Measurements from ENCODE around the gene HLA-DRA.
"Not testable (repeated sequence)": the region's sequence is repeated elsewhere in the genome, so short reads cannot be mapped to it uniquely, and the experiment has no call there.

HLA-DRA gene

DNA sequence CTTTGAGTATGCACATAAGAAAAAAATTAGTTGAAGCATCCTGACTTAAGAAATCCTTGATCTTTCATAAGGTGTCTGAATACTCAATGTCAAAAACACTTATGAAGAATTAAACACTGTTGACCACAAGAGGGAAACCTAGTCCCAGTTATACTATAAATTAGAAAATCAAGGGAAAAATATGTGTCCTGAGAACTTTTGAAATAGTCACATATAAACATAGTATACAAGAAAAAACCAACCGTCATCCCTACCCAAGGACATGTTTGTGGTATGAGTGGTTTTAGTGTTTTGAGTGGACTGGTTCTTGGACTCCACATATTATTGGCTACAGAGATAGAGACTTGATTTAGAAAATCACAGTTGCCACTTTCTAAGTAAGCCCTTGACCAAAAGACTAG lies 7.6 kb upstream of the HLA-DRA start:
- DNase-seq: no peak

DNA sequence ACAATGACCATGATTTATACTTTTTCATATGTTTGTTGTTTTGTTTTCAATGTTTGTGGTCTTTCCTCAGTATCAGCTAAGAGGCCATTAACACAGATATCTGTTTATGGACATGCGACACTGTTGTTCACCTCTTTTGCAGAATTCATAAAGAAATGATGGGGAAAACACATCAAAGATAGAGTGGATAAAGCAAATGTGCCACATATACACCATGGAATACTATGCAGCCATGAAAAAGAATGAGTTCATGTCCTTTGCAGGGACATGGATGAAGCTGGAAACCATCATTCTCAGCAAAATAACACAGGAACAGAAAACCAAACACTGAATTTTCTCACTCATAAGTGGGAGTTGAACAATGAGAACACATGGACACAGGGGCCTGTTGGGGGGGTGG lies 5.7 kb upstream of the HLA-DRA start:
- not testable (repeated sequence) for DNase-seq

DNA sequence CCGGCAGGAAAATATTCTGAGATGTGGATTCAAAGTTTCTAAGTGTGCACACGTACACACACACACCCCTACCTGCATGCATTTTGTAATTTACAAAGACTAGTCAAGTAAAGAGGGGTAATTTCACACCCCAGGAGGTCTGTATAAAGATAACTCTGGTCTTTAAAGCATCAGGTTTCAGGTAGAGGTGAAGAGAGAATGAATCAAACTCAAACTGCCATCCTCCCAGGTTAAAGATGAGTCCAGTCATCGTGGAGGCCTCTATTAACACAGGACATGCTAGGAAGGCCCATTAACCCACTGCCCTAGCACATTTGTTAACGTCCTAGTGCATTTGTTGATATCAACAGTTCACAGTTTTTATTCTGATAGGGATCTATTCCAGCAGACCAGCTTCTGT lies 3.5 kb upstream of the HLA-DRA start:
- no peak for DNase-seq

DNA sequence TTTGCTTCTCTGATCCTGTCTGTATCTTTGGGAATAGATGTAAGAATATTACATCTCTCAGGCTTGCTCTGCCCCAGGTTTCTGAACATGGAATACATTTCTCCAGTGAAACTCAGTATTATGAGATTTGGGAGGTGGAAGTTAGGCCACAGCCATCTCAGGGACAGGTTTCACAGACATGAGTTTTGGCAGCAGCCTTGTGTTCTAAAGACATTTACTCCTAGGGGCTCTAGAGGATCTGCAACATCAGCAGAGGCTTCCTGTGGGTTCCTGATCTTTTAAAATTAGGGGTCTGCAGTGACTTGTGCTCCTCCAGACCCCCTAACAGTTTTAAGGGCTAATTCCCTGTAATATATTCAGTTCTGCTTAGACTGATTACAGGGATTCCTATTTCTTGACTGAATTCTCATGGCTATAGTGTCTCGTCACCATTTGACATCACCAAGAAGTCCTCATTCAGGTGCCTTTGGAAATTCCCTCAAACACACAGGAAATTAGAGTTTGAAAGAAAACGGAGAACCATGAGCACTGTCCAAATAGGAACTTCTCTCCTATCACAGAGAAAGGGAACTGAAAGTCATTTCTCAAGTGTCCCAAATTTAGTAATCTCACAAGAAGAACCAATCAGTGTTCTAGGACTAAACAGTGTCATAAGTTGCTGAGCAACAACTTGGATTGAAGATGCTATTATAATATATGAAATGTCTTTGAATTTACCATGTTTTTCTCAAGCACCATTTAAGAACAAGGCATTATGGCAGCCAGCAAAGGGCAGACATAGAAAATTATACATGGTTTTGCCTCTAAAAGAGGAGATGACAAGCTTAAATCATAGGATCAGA lies 2.5 kb upstream of the HLA-DRA start:
- no peak for DNase-seq

DNA sequence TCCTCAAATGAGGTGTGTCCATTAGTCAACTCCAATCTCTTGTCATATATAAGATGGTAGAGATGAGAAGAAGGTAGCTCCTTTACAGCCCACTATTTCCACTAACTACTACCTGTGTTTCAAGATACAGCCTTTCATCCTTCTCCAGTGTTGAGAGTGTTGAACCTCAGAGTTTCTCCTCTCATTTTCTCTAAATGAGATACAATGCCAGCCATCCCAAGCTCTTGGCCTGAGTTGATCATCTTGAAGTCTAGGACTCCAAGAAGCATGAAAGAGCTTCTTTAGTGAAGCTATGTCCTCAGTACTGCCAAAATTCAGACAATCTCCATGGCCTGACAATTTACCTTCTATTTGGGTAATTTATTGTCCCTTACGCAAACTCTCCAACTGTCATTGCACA lies 548 bp upstream of the HLA-DRA start:
- DNase-seq: no peak

DNA sequence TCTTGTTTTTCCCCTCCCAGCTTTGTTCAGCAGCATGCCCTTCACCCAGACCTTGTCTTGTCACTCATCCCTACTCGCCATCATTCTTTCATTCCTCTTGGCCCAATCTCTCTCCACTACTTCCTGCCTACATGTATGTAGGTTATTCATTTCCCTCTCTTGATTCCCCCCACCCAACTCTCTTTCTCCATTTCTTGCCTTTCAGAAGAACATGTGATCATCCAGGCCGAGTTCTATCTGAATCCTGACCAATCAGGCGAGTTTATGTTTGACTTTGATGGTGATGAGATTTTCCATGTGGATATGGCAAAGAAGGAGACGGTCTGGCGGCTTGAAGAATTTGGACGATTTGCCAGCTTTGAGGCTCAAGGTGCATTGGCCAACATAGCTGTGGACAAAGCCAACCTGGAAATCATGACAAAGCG lies 2.6 kb downstream of the HLA-DRA start:
- DNase-seq: no peak

DNA sequence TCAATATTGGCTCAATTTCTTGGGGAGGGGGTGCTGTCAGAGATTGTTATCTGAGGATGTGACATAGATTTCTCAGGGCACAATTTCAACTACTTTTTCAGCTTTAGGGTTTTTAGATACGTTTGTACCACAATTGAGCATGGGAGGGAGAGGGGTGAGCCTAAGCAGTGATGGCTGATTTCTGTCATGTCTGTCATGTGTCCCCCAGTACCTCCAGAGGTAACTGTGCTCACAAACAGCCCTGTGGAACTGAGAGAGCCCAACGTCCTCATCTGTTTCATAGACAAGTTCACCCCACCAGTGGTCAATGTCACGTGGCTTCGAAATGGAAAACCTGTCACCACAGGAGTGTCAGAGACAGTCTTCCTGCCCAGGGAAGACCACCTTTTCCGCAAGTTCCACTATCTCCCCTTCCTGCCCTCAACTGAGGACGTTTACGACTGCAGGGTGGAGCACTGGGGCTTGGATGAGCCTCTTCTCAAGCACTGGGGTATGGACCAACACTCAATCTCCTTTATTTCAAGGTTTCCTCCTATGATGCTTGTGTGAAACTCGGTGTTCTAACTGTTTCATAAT lies 3.4 kb downstream of the HLA-DRA start:
- no peak for DNase-seq

DNA sequence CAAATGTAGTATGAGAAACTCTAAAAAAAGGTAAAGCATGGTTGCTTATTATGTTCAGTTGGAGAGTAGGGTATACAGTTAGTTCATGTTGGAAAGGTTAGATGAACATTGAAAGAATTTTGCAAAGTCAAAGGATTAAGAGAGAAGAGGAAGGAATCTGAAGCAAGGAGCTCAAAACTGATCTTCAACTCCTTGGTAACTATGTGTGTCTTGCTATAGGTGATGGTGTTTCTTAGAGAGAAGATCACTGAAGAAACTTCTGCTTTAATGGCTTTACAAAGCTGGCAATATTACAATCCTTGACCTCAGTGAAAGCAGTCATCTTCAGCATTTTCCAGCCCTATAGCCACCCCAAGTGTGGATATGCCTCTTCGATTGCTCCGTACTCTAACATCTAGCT lies 4.7 kb downstream of the HLA-DRA start:
- DNase-seq: no peak

DNA sequence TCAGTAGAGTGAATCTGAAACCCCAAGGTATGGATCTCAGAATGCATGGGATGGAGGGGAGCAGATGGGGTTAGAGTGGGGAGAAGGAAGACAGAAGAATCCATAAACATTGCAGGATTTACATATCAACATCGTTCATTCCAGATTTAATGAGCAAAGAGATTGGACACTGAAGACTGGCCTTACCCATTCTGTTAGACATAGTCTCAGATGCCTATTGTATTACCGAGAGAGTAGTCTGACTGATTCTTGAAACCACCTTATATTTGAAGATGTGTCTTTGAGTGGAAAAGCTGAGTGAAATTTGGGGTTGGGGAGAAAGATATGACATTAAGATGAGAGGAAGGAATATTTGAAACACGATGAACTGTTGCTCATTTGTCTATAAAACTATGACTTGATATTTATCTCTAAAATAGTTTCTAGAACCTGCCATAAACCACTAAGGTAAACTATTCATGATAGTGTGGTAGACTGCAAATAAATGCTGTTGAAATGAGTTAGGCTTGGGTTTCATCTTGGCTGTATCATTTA lies 5.7 kb downstream of the HLA-DRA start:
- no peak for DNase-seq

DNA sequence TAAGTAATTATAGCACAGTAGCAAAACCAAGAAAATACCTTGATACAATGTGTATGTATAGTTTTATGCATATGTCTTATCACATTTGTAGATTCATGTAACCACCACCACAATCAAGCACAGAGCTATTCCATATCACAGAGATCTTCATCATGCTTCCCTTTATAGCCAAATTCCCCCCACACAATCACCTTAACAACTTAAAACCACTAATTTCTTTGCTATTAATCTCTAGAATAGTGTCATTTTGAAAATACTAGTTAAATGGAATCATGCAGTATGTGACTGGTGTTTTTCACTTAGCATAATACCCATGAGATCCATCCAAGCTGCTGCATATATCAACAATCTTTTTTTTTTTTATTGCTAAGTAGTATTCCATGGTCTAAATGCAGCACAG lies 8.2 kb downstream of the HLA-DRA start:
- no peak for DNase-seq

DNA sequence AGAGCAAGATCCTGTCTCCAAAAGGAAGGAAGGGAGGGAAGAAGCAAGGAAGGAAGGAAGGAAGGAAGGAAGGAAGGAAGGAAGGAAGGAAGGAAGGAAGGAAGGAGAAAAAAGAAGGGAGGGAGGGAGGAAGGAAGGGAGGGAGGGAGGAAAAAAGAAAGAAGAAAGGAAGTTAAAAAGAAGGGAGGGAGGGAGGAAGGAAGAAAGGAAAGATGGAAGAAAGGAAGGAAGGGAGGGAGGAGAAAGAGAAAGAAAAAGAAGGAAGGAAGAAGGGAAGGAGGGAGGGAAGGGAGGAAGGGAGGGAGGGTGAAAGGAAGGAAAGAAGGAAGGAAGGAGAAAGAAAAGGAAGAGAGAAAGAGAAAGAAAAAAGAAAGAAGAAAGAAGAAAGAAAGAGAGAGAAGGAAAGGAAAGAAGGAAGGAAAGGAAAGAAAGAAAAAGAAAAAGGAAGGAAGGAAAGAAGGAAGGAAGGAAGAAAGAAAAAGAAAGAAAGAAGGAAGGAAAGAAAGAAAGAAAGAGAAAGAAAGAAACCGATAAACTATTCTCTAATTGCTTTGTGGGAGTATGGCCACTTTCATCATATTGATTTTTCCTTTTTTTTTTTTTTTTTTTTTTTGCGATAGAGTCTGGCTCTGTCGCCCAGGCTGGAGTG lies 9.5 kb downstream of the HLA-DRA start:
- no peak for DNase-seq

DNA sequence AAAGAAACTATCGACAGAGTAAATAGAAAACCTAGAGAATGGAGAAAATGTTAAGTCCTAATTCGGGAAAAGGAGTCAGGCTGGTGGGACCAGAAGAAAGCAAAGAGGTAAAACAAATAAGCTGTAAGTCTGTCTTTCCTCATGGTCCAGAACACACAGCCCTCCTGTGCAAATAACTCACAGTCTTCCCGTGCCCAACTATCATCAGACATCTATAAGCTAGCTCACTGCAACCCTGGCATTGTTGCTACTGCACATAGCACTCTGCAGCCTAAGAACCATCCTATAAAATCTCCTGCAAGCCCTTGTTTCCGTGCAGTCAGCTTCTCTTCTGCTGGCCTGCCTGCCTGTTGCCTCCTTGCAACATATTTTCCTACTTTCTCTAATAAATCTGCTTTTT lies 17.4 kb downstream of the HLA-DRA start:
- no peak for DNase-seq

DNA sequence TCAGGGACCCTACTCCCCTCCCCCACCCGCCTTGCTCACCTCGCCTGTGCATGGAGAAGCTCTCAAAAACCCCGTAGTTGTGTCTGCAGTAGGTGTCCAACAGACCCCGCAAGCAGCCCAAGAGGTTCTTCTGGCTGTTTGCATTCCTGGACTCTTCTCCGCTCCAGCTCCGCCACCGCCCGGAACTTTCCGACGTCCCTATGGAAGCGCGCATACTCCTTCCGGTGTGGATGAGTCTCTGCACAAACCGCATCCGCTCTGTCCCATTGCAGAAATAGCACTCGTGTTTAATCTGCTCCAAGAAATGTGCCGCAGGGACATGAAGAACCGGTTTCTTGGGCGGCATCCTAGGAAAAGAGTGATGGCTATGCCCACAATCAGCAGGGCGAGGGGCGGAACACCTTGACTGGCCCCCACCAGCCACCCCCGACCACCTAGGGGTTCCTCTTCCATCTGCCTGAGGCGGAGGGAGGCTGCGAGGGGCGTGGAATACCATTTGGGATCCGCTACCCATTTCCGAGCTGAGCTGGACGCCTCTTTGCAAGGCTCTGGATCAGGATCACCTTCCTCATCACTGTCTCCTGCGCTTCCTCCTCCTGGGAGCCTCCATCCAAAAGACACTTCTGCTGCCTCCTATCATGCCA lies 20.2 kb downstream of the HLA-DRA start:
- no peak for DNase-seq

DNA sequence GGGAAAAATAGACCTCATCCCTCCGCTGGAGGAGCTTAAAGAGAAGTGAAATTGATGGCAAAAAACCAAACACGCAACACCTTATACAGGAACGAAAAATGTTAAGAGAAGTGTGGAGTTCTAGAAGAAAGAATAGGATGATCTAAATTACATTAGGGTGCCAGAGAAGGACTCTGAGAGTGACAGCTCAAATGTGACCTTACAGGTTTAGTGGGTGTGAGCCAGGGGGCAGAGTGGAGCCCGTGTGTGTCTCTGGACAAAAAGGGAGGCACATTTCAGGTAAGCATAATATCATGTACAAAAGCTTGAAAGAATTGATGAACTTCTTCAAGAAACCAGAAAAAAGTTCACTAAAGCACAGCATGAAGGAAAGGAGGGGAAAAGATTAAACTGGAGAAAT lies 20.8 kb downstream of the HLA-DRA start:
- no peak for DNase-seq

DNA sequence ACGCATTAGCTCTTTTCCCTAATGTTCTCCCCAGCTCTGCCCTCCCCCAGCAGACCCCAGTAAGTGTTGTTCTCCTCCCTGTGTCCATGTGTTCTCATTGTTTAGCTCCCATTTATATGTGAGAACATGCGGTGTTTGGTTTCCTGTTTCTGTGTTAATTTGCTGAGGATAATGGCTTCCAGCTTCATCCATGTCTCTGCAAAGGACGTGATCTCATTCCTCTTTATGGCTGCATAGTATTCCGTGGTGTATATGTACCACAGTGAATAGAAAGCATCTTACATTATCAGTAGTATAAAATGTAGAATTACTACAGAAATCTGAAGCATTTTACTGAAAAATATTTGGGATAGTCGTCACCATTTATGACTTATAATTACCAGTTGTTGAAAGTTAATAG lies 21.8 kb downstream of the HLA-DRA start:
- no peak for DNase-seq

DNA sequence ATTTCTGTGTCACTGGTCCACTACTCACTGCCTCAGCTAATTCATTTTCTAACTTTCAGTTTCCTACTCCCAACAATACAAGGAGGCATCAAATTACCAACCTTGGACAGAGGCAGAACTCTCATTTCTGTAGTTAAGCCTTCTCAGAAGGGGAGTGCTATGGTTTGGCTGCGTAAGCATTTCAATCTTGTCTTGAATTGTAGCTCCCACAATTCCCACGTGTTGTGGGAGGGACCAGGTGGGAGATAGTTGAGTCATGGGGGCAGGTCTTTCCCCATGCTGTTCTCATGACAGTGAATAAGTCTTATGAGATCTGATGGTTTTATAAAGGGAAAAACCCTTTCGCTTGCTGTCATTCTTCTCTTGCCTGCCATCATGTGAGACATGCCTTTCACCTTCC lies 22.9 kb downstream of the HLA-DRA start:
- no peak for DNase-seq

DNA sequence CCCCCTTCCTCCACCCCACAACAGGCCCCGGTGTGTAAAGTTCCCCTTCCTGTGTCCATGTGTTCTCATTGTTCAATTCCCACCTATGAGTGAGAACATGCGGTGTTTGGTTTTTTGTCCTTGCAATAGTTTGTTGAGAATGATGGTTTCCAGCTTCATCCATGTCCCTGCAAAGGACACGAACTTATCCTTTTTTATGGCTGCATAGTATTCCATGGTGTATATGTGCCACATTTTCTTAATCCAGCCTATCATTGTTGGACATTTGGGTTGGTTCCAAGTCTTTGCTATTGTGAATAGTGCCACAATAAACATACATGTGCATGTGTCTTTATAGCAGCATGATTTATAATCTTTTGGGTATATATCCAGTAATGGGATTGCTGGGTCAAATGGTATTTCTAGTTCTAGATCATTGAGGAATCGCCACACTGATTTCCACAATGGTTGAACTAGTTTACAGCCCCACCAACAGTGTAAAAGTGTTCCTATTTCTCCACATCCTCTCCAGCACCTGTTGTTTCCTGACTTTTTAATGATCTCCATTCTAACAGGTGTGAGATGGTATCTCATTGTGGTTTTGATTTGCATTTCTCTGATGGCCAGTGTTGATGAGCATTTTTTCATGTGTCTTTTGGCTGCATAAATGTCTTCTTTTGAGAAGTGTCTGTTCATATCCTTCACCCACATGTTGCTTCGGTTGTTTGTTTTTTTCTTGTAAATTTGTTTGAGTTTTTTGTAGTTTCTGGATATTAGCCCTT lies 28.2 kb downstream of the HLA-DRA start:
- DNase-seq: not testable (repeated sequence)

DNA sequence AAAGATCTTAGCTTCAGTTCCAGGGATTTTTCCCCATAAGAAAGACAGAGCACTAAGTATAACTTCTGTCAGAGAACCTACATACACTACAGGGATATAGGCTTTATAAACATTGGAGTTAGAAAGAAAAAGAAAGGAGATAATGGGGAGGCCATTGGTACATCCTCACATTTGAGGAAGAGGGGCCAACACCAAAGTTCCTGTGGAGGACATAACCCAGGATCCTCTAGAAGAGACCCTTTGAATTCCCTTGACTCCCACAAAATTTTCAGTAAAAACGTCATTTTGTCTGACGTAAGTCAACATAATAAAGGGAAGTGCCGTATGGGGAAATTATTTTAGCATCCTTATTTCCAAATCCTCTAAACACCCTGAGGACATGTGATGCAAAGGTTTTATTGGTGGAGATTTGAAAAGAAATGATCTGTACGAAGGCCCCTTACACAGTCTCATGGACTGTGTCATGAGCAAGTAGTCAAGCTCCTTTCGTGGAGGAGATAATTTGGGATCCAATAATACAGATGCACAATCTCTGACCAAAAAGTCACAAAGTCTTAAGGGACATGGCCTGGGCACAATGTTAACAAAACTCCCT lies 33.2 kb downstream of the HLA-DRA start:
- no peak for DNase-seq

DNA sequence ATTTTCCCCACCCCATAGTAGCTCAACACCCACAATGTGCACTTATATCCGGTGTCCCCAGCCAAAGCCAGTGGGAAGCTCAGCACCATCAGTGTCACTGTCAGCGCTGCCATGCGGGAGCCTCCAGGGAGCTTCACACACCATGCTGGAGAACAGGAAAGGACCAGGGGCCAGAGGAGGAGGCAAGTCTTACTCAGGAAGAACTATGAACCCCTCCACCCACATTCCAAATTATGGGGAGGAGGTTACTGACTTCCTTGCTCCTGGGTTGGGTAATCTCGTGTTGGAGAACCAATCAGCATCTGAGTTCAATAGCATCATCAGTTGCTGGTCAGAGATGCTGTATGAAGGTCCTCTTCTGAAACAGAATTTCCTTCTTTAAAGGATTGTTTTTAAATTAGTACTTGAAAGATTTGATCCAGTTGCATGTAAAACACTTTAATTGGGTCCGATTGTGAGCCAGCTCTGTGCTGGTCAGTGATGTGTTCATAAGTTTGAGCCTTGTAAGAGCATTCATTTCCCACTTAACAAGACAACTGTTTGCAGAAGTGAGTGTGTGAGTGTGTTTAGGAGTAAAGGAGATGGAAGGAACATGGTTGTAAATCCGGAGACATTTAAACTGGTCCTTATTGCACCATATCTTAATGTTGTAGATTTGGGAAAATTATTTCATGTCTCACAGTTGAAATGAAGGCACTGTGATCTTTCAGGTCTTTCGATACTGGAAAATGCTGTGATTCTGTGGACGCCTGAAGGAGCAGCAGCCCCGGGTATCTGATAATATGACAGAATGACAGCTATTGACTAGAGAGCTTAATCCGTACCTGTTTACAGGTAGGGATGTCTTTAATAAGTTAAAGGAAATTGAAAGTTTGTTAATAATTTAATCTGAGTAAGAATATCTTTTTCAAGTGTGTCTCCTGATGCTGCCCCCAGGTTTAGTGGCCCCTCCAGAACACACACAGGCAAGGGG lies 34.0 kb downstream of the HLA-DRA start:
- not testable (repeated sequence) for DNase-seq

DNA sequence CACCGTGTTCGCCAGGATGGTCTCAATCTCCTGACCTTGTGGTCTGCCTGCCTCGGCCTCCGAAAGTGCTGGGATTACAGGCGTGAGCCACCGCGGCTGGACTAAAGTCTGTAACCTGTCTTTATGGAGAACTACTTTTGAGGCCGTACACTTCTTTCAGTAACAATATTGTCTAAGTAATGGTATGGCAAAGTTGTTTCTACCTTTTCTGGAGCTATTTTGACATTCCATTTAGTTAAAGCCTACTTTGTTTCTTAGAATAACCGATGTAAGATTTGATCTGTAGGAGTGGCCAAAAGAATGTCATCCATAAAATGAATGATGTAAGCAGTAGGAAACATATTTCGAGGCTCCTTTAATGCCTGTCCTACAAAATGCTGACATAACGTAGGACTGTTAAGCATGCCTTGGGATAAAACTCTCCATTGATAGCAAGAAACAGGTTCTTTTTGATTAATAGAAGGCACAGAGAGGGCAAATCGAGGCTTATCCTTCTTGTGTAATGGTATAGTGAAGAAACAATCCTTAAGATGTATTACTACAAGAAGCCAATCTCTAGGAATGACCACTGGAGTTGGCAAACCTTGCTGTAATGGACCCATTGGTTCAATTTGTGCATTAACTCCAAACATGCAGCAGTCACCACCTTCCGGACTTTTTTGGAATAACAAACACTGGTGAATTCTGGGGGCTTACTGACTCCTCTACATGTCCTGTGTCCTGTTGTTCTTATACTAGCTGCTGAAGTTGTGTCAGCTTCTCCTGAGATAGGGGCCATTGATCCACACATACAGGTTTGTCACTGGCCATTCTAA lies 35.9 kb downstream of the HLA-DRA start:
- no peak for DNase-seq
